ENCODE results near the gene CWF19L1. TPM values are rescaled to one million over a fixed set of nuclear protein-coding genes. Genes with fewer than 3 reads are reported as not detected.

The CWF19L1 gene
- total and polyA plus RNA-seq, 2 of the 13 experiments (the other 11 are each of a cell fraction or from before 2014, with no cell fraction given), result 13.6 to 42.1 TPM

DNA sequence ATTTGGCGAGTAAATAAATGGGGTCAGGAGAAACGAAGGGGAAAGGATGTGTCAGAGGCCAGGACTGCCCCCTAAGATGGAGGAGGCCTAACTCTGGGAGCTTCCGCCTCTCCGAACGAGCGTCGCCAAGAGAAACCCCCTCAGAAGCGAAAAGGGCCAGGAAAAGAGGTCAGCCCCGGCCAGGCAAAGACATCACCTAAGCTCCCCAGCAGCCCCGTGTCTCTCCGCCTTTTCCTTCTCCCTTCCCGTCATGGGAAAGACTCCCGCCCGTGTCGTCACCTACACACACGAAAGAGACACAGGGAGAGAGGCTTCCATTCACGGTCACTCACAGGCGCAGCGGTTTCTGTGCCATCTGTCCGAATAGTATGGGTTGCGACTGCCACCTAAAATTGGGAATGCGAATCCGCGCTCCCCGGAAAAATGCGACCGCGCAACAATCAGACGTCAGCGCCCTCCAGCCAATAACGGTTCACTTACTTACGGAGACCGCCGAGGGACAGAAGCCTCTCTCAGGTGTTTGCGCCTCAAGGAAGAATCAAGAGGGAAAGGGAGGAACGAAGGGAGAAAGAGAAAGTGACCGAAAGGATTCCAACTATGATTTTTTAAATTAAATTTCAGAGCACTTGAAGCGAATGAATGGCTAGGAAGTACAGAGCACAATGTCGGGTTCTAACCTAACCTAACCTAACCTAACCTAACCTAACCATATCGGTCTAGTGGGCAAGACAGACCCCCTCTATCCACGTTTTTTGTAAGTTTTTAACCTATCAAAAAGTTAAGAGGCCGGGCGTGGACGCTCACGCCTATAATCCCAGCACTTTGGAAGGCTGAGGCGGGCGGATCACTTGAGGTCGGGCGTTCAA, at the start of gene CWF19L1 (continued):
- TF ChIP-seq, protein P1, sequence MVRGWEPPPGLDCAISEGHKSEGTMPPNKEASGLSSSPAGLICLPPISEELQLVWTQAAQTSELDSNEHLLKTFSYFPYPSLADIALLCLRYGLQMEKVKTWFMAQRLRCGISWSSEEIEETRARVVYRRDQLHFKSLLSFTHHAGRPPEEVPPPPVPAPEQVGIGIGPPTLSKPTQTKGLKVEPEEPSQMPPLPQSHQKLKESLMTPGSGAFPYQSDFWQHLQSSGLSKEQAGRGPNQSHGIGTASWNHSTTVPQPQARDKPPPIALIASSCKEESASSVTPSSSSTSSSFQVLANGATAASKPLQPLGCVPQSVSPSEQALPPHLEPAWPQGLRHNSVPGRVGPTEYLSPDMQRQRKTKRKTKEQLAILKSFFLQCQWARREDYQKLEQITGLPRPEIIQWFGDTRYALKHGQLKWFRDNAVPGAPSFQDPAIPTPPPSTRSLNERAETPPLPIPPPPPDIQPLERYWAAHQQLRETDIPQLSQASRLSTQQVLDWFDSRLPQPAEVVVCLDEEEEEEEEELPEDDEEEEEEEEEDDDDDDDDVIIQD (CRISPR knock-in tag; IDR thresholded peaks at IDR 0.05; ENCODE audit: low read depth), result peak; percentile 65; the same call in 1 of the 2 replicates
- no peak for TF ChIP-seq ZFP62 (CRISPR knock-in tag; IDR thresholded peaks at IDR 0.05)
- no peak for TF ChIP-seq RELA (CRISPR knock-in tag; IDR thresholded peaks at IDR 0.05)
- peak; percentile 99 for TF ChIP-seq KAT8 (CRISPR knock-in tag; IDR thresholded peaks at IDR 0.05)
- TF ChIP-seq RFX3 (CRISPR knock-in tag; IDR thresholded peaks at IDR 0.05), result no peak
- peak; percentile 6; the same call in 1 of the 2 replicates for TF ChIP-seq RARA (CRISPR knock-in tag; IDR thresholded peaks at IDR 0.05)
- TF ChIP-seq ZNF326 (CRISPR knock-in tag; IDR thresholded peaks at IDR 0.05; ENCODE audit: borderline replicate concordance), result no peak
- no peak for TF ChIP-seq KLF13 (CRISPR knock-in tag; IDR thresholded peaks at IDR 0.05)
- TF ChIP-seq ARNT (IDR thresholded peaks at IDR 0.05), result no peak
- no peak for TF ChIP-seq ZFP41 (CRISPR knock-in tag; IDR thresholded peaks at IDR 0.05; ENCODE audit: borderline replicate concordance)
- TF ChIP-seq ARNT2 (CRISPR knock-in tag; IDR thresholded peaks at IDR 0.05; ENCODE audit: low read depth), result peak; percentile 35; the same call in 1 of the 2 replicates
- TF ChIP-seq PPARG (CRISPR knock-in tag; conservative IDR thresholded peaks at IDR 0.05), result no peak
- TF ChIP-seq, protein P2, sequence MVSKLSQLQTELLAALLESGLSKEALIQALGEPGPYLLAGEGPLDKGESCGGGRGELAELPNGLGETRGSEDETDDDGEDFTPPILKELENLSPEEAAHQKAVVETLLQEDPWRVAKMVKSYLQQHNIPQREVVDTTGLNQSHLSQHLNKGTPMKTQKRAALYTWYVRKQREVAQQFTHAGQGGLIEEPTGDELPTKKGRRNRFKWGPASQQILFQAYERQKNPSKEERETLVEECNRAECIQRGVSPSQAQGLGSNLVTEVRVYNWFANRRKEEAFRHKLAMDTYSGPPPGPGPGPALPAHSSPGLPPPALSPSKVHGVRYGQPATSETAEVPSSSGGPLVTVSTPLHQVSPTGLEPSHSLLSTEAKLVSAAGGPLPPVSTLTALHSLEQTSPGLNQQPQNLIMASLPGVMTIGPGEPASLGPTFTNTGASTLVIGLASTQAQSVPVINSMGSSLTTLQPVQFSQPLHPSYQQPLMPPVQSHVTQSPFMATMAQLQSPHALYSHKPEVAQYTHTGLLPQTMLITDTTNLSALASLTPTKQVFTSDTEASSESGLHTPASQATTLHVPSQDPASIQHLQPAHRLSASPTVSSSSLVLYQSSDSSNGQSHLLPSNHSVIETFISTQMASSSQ (IDR thresholded peaks at IDR 0.05; ENCODE audit: low read depth), result 0 out of 2 replicates have a peak, but pooled peaks have one; percentile 10
- TF ChIP-seq, protein P2 (CRISPR knock-in tag; IDR thresholded peaks at IDR 0.05; ENCODE audit: borderline replicate concordance), result peak; percentile 46; the same call in 1 of the 2 replicates
- TF ChIP-seq HNF4A (CRISPR knock-in tag; IDR thresholded peaks at IDR 0.05), result no peak
- TF ChIP-seq ZNF513 (CRISPR knock-in tag; conservative IDR thresholded peaks at IDR 0.05), result no peak
- no peak for TF ChIP-seq MED13 (CRISPR knock-in tag; IDR thresholded peaks at IDR 0.05)
- no peak for TF ChIP-seq NFAT5 (CRISPR knock-in tag; IDR thresholded peaks at IDR 0.05)

Measured in HepG2 (cell line).